ENCODE results near the gene ATF3. TPM values are rescaled to one million over a fixed set of nuclear protein-coding genes. Genes with fewer than 3 reads are reported as not detected.
A peak's percentile ranks its signal among the peaks of the same experiment; 100 is the strongest.
"Not testable (repeated sequence)": the region's sequence is repeated elsewhere in the genome, so short reads cannot be mapped to it uniquely, and the experiment has no call there.

Gene ATF3
- polyA plus RNA-seq, 1 donor: 83.1 TPM

GRCh38 chr1:212649020-212649419, 40.5 kb downstream of the ATF3 start:
- DNase-seq (ENCODE audit: low read depth): no peak

DNA sequence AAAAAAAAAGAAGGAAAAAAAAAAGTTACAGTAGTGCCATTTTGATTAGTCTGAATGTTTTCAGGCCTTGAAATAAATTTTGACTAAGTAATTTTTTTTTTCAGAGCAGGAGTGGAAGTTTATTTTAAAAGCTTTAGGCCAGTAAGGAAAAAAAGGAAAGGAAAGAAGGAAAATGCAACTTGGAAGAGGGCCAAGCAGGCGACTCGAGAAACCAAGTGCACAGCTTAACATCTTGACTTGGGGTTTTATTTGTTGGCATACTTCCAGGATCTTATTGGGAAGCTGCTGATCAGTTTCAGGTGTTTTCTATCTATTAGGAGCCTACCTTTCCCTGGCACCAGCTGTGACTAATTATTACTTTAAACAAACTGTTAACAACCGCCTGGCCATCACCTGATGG, 41.7 kb downstream of the ATF3 start:
- DNase-seq (ENCODE audit: low read depth): no peak

DNA sequence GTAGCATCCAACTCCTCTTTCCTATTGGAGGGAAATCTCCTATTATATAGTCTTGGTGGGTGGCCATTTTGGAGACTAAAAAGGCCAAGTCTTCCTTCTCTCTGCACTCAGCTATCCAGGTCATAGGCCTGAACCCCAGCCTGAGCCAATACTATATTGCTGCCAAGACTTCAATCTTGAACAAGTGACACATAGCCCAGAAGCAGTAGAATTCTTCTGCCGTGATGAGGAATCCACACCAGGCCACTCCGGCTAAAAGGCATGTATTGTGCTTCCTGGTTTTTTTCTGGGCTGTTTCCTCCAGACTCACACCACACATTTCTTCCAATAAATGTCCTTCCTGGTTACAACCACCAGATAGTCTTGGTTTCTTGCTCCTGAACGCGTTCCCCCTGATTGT, 43.0 kb downstream of the ATF3 start:
- no peak for DNase-seq (ENCODE audit: low read depth)

DNA sequence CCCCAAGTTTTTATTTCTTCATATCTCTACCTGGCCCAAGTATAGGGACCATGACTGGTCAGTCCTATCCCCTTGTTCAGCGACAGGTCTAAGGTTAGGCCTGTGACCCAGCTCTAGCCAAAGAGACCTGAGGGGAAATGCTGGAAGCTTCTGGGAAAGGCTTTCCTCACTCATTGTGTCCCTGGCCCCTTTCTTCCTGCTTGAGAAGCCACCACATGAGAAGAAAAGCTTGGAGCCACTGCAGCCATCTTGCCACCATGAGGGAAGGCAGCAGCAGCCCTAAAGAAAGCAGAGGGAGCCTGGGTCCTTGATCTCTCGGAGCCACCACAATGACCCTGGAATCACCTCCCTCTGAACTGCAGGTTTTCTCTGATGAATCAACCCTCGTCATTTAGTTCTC, 43.4 kb downstream of the ATF3 start:
- DNase-seq (ENCODE audit: low read depth): no peak

GRCh38 chr1:212652609-212653008, 44.0 kb downstream of the ATF3 start:
- DNase-seq (ENCODE audit: low read depth): no peak

DNA sequence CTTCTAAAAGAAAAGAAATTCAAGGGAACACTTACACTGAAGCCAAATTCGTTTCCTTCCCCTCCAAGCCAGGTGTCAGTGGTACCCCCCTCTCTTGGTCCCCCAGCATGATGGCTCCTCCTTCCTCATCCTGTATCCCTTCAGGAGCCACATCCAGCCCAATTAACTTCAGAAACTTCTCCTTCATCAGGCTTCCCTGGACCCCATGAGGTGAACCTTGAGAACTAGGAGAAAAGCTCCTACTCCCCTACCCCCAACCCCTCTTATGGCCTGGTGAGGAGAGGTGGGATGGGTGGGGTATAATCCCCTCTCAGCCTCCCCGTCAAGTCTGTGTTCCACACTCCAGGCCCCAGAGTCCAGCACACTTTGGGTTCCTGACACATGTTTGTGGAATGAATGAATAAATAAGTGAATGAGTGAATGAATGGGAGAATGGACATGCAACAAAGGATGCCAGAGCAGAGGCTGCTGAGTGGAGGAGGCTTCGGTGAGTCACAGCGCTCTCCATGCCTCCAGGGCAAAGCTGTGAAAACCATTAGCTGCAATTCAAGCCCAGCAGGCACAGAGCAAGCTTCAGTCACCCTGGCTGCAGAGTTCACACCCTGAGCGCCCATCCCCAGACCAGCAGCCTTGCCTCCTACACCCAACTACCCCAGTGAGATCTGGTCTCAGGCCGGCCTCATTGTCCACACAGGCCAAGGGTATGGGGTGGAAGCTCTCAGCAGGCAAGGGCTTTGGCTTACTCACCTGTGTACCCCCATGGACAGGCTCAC, 47.3 kb downstream of the ATF3 start:
- no peak for DNase-seq (ENCODE audit: low read depth)

GRCh38 chr1:212656730-212657129, 48.2 kb downstream of the ATF3 start:
- no peak for DNase-seq (ENCODE audit: low read depth)

DNA sequence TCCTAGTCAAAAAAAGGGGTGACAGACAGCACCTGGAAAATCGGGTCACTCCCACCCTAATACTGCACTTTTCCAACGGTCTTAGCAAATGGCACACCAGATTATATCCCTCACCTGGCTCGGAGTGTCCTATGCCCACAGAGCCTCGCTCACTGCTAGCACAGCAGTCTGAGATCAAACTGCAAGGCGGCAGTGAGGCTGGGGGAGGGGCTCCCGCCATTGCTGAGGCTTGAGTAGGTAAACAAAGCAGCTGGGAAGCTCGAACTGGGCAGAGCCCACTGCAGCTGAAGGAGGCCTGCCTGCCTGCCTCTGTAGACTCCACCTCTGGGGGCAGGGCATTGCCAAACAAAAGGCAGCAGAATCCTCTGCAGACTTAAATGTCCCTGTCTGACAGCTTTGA, 49.7 kb downstream of the ATF3 start:
- DNase-seq (ENCODE audit: low read depth): not testable (repeated sequence)

- no peak for DNase-seq (ENCODE audit: low read depth)
These were observed 56.0 kb downstream of the ATF3 start for GRCh38 chr1:212664409-212665199.

DNA sequence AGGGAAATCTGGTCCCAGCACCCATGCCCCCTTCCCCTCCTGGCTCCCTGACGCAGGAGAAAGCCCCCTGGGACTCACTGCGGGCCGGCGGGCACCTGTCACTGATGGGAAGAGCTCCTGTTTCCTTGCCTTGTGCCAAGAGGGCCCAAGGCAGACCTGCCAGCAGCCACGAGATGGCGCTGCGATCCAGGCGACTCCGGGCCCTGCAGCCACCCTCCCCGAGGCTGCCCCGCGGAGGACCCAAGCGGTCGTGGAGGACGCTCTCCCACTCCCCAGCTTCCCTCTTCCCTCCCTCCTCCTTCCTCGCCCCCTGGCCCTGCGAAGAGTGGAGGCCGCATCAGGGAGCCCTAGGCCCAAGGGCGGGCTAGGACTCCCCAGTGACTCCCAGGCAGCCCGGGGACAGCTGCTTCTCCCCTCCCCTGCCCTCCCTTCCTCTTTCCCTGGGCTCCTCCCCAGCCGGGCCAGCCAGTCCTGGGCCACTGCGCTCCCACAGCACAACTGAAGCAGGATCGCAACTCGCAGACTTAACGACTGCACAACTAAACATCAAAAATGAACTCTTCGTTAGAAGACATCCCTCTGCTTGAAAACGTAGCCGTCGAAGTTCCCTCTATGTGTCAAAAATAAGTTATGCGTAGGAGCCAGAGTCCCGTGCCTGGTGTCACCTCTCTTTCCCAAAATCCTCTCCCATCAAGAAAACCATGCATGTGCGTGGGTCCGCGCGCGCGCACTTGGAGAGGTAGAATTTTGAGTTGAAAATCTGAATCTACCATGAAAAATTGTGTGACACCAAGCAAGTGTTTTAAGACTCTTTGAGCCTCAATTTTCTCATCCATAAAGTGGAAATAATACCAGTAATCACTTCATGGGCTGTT, 56.9 kb downstream of the ATF3 start:
- DNase-seq (ENCODE audit: low read depth): no peak

GRCh38 chr1:212666116-212666775, 57.7 kb downstream of the ATF3 start:
- DNase-seq (ENCODE audit: low read depth): no peak

DNA sequence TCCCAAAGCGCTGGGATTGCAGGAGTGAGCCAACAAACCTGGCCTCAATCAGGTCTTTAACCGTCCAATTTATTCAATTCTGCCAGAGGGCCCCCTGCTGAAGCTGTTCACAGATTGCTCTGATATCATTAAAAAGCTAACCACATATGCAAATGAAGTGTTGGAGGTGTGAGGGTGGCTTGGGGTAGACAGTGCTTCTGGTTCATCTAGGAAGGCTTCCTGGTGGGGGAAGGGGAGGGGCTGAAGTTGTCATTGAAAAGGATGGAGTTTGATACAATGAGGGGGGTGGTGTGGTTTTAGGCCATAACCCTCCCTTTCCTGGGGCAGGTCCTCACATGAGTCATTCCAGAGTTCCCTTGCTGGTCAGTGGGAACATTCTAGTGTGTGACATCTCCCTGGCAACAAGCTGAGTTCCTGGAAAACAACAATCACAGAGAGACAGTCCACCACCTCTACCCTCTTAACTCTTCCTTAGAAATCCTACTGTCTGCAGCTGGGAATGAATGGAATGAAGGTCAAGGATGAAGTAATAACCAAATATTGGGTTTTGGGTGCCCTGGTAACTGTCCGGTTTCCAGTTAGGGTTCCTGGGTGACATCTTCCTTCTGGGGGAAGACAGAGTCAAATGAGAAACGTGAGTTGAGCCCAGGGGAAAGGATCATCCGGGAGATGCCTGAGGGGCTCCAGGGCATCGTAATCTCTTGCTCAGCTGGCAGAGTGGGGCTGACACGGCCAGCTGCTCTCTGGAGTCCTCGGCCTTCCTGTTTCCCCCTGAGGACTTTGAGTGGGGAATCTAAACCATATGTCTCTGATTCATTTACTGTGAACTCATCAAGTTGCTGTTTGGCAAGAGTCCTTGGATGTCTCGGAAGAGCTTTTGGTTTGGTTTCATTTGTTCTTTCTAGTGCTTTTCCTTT, 58.9 kb downstream of the ATF3 start:
- DNase-seq (ENCODE audit: low read depth): peak; percentile 73

DNA sequence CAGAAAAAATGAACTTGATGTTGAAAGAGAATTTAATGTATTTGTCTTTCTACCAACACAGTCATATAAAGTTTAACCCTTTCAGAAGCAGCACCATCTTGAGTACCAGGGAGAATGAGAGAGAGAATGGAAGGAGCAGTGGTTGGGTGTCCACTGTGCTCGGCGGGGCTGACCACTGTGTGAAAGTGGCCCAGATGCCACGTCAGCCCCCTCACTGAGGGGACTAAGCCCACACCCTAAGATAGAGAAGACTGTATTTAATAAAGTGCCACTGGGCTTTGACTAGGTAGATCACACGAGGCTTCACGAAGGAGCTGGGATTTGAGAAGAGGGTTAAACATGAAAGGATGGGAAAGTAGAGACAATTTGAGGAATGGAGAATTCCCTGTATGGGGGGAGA, 59.9 kb downstream of the ATF3 start:
- DNase-seq (ENCODE audit: low read depth): no peak

DNA sequence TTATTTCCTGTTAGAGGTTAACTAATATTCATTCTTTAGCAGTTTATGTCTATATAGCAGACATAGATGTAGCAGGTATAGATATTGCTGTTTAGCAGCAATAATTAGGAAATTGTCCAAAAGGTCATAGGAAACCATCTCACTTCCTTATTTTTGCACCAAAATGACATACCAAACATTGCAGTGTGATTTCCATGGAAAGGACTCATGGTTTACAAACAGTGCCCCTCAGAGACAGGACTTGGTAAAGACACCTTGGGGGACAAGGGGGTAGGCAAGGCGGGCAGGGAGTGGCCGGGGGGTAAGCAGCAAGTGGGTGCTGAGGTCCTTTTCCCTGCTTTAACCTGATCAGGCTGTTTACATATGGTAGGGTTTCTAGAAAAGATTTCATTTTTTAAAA, 60.5 kb downstream of the ATF3 start:
- no peak for DNase-seq (ENCODE audit: low read depth)

GRCh38 chr1:212669600-212669999, 61.0 kb downstream of the ATF3 start:
- DNase-seq (ENCODE audit: low read depth): no peak

GRCh38 chr1:212670301-212670700, 61.7 kb downstream of the ATF3 start:
- DNase-seq (ENCODE audit: low read depth): no peak

Data from forelimb muscle (tissue), 1 donor.